HepG2 (cell line): ENCODE data around the gene GTF3C5. TPM values are rescaled to one million over a fixed set of nuclear protein-coding genes. Genes with fewer than 3 reads are reported as not detected.
A peak's percentile ranks its signal among the peaks of the same experiment; 100 is the strongest.

Source experiments
- CBFB ChIP-seq: sonication (generic); formaldehyde crosslinking; IDR thresholded peaks from 2 replicates; pipeline ENCODE4 v1.4.0; 2020; ENCODE audit warnings: missing genetic modification reagents
- CHD4 ChIP-seq: fragments of 200-600 bp; sonication (generic); IDR thresholded peaks from 2 replicates; pipeline ENCODE4 v1.7.0; 2017; ENCODE audit warnings: mild to moderate bottlenecking, low read length, borderline replicate concordance
- HOXA9 ChIP-seq: sonication (generic); formaldehyde crosslinking; IDR thresholded peaks from 2 replicates; pipeline ENCODE4 v1.8.1; 2022; ENCODE audit warnings: missing genetic modification reagents, mild to moderate bottlenecking, moderate library complexity, borderline replicate concordance
- MEIS2 ChIP-seq: sonication (generic); formaldehyde crosslinking; IDR thresholded peaks from 2 replicates; pipeline ENCODE4 v1.9.0; 2021; ENCODE audit warnings: mild to moderate bottlenecking, missing genetic modification reagents
- NFIB ChIP-seq: sonication (generic); formaldehyde crosslinking; IDR thresholded peaks from 2 replicates; pipeline ENCODE4 v1.9.0; 2021; ENCODE audit warnings: missing genetic modification reagents, mild to moderate bottlenecking, borderline replicate concordance
- SP1 ChIP-seq, 2 experiments: fragments of 450-650 bp in 1 of 2; sonication (generic) in 1 of 2; formaldehyde crosslinking in 1 of 2; IDR thresholded peaks; 2 replicates each; pipeline versions ENCODE4 v1.4.0 to v1.6.1; 2016 to 2020; ENCODE audit warnings: missing genetic modification reagents in 1 of 2
- SSRP1 ChIP-seq: IDR thresholded peaks from 2 replicates; pipeline ENCODE4 v1.6.1; 2016; ENCODE audit warnings: control low read depth
- STAT5B ChIP-seq: sonication (generic); formaldehyde crosslinking; IDR thresholded peaks from 2 replicates; pipeline ENCODE4 v1.4.0; 2020; ENCODE audit warnings: missing genetic modification reagents
- TMF1 ChIP-seq: sonication (generic); formaldehyde crosslinking; IDR thresholded peaks from 2 replicates; pipeline ENCODE4 v1.8.1; 2022; ENCODE audit warnings: low read depth, missing genetic modification reagents
- ZNF3 ChIP-seq: IDR thresholded peaks from 2 replicates; pipeline ENCODE4 v1.7.0; 2017; ENCODE audit warnings: inconsistent platforms
- ZNF780A ChIP-seq: sonication (generic); formaldehyde crosslinking; IDR thresholded peaks from 2 replicates; pipeline ENCODE4 v1.8.0; 2022; ENCODE audit warnings: mild to moderate bottlenecking, missing genetic modification reagents, moderate library complexity
- ZNF883 ChIP-seq: sonication (generic); formaldehyde crosslinking; IDR thresholded peaks from 2 replicates; pipeline ENCODE4 v1.5.1; 2020; ENCODE audit warnings: mild to moderate bottlenecking, missing genetic modification reagents; ENCODE audit errors: not compliant biosample characterization
- polyA plus RNA-seq, 8 experiments: library from polyadenylated mRNA; depleted of rRNA in 3 of 8; stranded (reverse) in 7 of 8; unstranded in 1 of 8; fragments of >200 nt; fragmentation: Illumina TruSeq in 4 of 8; extraction: Trizol in 4 of 8; gene quantifications; 2 replicates each; pipeline versions ENCODE4 v1.2.1 to v1.2.3, GENCODE V29; 2011 to 2016; ENCODE audit warnings: low read depth in 4 of 8, missing spikeins in 1 of 8, mixed read lengths in 1 of 8; ENCODE audit not compliant: insufficient read depth in 1 of 8
- total RNA-seq, 5 experiments: library from RNA; depleted of rRNA; stranded (reverse); fragments of >200 nt; fragmentation: Illumina TruSeq; extraction: Trizol; gene quantifications; 2 replicates each; pipeline ENCODE4 v1.2.3, GENCODE V29; 2016; ENCODE audit warnings: low read depth in 1 of 5
- TF ChIP-seq, protein P1 (sequence below): sonication (generic); formaldehyde crosslinking; IDR thresholded peaks from 2 replicates; pipeline ENCODE4 v1.9.0; 2021; ENCODE audit warnings: missing genetic modification reagents, mild to moderate bottlenecking, borderline replicate concordance
- TF ChIP-seq, protein P2 (sequence below): sonication (generic); formaldehyde crosslinking; IDR thresholded peaks from 2 replicates; pipeline ENCODE4 v1.8.1; 2023; ENCODE audit warnings: mild to moderate bottlenecking, missing genetic modification reagents
- TF ChIP-seq, protein P3 (sequence below): sonication (generic); formaldehyde crosslinking; conservative IDR thresholded peaks from 2 replicates; pipeline ENCODE4 v1.8.0; 2022; ENCODE audit warnings: mild to moderate bottlenecking, moderate library complexity, missing genetic modification reagents
- TF ChIP-seq, protein P4 (sequence below): sonication (generic); formaldehyde crosslinking; IDR thresholded peaks from 2 replicates; pipeline ENCODE4 v1.4.0; 2020; ENCODE audit warnings: missing genetic modification reagents
- TF ChIP-seq, protein P5 (sequence below): sonication (generic); formaldehyde crosslinking; IDR thresholded peaks from 2 replicates; pipeline ENCODE4 v1.8.0; 2022; ENCODE audit warnings: mild to moderate bottlenecking, missing genetic modification reagents, moderate library complexity
- TF ChIP-seq, protein P6 (sequence below): sonication (generic); formaldehyde crosslinking; IDR thresholded peaks from 2 replicates; pipeline ENCODE4 v1.5.0; 2020; ENCODE audit warnings: missing genetic modification reagents
- TF ChIP-seq, protein P7 (sequence below): sonication (generic); formaldehyde crosslinking; IDR thresholded peaks from 2 replicates; pipeline ENCODE4 v1.5.0; 2020; ENCODE audit warnings: mild to moderate bottlenecking, missing genetic modification reagents

Gene GTF3C5
- total and polyA plus RNA-seq, 2 of the 13 experiments (the other 11 are each of a cell fraction or from before 2014, with no cell fraction given), result 66.9 to 92.6 TPM

DNA sequence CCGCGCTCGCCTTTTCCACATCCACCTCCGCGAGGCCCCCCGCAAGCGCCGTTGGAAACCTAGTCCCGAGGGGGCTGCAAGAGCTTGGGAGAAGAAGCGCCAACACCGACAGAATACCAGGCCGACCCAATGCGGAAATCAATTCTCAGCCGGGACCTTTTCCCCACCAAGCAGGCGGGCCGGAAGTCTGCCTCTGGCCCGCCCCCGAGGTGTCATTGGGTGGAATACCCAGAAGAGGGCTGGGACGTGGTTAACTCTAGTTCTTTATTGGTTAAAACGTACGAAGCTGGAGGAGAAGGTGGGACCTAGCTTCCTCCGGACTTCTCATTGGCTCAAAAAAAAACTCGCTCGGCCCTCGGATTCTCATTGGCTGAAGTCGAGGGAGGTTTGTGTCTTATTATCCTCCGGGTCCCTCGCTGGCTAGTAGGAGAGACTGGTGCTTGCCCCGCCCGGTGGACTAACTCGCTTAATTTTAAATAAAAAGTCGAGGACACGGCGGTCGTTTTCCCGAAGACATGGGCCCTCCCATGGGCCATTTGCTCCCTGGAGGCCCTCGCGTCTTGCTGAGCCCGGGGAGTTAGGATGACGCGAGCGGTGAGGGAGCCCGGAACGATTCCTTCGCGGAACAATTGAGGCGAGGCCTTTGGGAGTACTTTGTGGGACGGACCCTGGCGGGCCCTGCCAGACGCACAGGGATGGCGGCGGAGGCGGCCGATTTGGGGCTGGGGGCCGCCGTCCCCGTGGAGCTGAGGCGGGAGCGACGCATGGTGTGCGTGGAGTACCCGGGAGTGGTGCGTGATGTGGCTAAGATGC lies at the start of gene GTF3C5 (continued):
- TF ChIP-seq ZNF883 (peak; percentile 81), NFIB (no peak), CBFB (CRISPR knock-in tag) (peak; percentile 73; the same call in 1 of the 2 replicates), CHD4 (no peak), TMF1 (CRISPR knock-in tag) (peak; percentile 78; the same call in 1 of the 2 replicates), HOXA9 (CRISPR knock-in tag) (no peak), STAT5B (CRISPR knock-in tag) (peak; percentile 61; the same call in 1 of the 2 replicates), ZNF780A (CRISPR knock-in tag) (no peak), SSRP1 (CRISPR knock-in tag) (no peak), MEIS2 (CRISPR knock-in tag) (peak; percentile 59; the same call in 1 of the 2 replicates), SP1 (IDR thresholded peaks at IDR 0.05) (no peak), SP1 (CRISPR knock-in tag; IDR thresholded peaks at IDR 0.05) (peak; percentile 76), ZNF3 (no peak)
- TF ChIP-seq, protein P1, sequence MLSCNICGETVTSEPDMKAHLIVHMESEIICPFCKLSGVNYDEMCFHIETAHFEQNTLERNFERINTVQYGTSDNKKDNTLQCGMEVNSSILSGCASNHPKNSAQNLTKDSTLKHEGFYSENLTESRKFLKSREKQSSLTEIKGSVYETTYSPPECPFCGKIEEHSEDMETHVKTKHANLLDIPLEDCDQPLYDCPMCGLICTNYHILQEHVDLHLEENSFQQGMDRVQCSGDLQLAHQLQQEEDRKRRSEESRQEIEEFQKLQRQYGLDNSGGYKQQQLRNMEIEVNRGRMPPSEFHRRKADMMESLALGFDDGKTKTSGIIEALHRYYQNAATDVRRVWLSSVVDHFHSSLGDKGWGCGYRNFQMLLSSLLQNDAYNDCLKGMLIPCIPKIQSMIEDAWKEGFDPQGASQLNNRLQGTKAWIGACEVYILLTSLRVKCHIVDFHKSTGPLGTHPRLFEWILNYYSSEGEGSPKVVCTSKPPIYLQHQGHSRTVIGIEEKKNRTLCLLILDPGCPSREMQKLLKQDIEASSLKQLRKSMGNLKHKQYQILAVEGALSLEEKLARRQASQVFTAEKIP (CRISPR knock-in tag), result no peak
- TF ChIP-seq, protein P2, sequence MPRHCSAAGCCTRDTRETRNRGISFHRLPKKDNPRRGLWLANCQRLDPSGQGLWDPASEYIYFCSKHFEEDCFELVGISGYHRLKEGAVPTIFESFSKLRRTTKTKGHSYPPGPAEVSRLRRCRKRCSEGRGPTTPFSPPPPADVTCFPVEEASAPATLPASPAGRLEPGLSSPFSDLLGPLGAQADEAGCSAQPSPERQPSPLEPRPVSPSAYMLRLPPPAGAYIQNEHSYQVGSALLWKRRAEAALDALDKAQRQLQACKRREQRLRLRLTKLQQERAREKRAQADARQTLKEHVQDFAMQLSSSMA, result 0 out of 2 replicates have a peak, but pooled peaks have one; percentile 20
- TF ChIP-seq, protein P3, sequence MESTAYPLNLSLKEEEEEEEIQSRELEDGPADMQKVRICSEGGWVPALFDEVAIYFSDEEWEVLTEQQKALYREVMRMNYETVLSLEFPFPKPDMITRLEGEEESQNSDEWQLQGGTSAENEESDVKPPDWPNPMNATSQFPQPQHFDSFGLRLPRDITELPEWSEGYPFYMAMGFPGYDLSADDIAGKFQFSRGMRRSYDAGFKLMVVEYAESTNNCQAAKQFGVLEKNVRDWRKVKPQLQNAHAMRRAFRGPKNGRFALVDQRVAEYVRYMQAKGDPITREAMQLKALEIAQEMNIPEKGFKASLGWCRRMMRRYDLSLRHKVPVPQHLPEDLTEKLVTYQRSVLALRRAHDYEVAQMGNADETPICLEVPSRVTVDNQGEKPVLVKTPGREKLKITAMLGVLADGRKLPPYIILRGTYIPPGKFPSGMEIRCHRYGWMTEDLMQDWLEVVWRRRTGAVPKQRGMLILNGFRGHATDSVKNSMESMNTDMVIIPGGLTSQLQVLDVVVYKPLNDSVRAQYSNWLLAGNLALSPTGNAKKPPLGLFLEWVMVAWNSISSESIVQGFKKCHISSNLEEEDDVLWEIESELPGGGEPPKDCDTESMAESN (CRISPR knock-in tag), result no peak
- TF ChIP-seq, protein P4, sequence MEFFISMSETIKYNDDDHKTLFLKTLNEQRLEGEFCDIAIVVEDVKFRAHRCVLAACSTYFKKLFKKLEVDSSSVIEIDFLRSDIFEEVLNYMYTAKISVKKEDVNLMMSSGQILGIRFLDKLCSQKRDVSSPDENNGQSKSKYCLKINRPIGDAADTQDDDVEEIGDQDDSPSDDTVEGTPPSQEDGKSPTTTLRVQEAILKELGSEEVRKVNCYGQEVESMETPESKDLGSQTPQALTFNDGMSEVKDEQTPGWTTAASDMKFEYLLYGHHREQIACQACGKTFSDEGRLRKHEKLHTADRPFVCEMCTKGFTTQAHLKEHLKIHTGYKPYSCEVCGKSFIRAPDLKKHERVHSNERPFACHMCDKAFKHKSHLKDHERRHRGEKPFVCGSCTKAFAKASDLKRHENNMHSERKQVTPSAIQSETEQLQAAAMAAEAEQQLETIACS (CRISPR knock-in tag), result peak; percentile 12; the same call in 1 of the 2 replicates
- TF ChIP-seq, protein P5, sequence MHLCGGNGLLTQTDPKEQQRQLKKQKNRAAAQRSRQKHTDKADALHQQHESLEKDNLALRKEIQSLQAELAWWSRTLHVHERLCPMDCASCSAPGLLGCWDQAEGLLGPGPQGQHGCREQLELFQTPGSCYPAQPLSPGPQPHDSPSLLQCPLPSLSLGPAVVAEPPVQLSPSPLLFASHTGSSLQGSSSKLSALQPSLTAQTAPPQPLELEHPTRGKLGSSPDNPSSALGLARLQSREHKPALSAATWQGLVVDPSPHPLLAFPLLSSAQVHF (CRISPR knock-in tag), result no peak
- TF ChIP-seq, protein P6, sequence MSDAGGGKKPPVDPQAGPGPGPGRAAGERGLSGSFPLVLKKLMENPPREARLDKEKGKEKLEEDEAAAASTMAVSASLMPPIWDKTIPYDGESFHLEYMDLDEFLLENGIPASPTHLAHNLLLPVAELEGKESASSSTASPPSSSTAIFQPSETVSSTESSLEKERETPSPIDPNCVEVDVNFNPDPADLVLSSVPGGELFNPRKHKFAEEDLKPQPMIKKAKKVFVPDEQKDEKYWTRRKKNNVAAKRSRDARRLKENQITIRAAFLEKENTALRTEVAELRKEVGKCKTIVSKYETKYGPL (CRISPR knock-in tag), result no peak
- TF ChIP-seq, protein P7, sequence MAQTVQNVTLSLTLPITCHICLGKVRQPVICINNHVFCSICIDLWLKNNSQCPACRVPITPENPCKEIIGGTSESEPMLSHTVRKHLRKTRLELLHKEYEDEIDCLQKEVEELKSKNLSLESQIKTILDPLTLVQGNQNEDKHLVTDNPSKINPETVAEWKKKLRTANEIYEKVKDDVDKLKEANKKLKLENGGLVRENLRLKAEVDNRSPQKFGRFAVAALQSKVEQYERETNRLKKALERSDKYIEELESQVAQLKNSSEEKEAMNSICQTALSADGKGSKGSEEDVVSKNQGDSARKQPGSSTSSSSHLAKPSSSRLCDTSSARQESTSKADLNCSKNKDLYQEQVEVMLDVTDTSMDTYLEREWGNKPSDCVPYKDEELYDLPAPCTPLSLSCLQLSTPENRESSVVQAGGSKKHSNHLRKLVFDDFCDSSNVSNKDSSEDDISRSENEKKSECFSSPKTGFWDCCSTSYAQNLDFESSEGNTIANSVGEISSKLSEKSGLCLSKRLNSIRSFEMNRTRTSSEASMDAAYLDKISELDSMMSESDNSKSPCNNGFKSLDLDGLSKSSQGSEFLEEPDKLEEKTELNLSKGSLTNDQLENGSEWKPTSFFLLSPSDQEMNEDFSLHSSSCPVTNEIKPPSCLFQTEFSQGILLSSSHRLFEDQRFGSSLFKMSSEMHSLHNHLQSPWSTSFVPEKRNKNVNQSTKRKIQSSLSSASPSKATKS (CRISPR knock-in tag), result peak; percentile 72; the same call in 1 of the 2 replicates
